Measurements from ENCODE around the gene PADI4. TPM values are rescaled to one million over a fixed set of nuclear protein-coding genes. Genes with fewer than 3 reads are reported as not detected.

Gene PADI4
- total RNA-seq, 1 experiment from 2014 or later: not detected

DNA sequence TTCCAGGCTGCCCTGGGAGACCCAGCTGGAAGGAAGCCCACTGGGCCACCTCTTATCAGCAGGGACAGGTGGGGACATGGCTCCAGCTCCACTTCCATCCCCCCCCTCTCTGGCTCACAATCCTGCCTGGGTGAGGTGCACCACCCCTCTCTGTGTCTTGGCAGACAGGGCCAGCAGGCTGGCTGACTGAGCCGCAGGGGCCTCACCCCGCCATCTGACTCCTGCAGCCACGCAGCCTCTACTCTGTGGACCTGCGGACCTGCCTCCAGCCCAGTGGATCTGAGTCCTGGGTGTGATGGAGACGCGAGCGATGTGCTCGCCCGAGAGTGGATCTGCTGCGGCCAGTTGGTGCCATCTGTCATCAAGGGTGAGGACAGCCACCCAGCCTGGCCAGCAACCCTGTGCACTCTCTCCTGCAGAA lies 101.4 kb downstream of the PADI4 start:
- Histone ChIP-seq H3K27ac (ENCODE audit: low read length) (no peak overlapping the region), H3K36me3 (ENCODE audit: control insufficient read depth, insufficient read depth, low read length) (peaks cover 17% of the 10 kb centered on the region), H3K9me3 (ENCODE audit: control insufficient read depth, insufficient read depth, low read depth, low read length) (no peaks in the 10 kb centered on the region), H3K4me1 (ENCODE audit: control insufficient read depth, insufficient read depth, low read length) (peaks cover 14% of the 10 kb centered on the region), H3K4me3 (ENCODE audit: low read depth in 2 of 2, low read length in 2 of 2) (no peak overlapping the region), H3K27me3 (ENCODE audit: control insufficient read depth, insufficient read depth, low read length) (no peaks in the 10 kb centered on the region)
- TF ChIP-seq TCF7L2 (IDR thresholded peaks at IDR 0.05; ENCODE audit: low read depth, low read length) (no peak), SIN3A (IDR thresholded peaks at IDR 0.05; ENCODE audit: borderline replicate concordance, insufficient read depth, low read depth, low read length) (no peak), POLR2AphosphoS5 (IDR thresholded peaks at IDR 0.05; ENCODE audit: low read depth, low read length) (no peak)
- TF ChIP-seq, protein P1, sequence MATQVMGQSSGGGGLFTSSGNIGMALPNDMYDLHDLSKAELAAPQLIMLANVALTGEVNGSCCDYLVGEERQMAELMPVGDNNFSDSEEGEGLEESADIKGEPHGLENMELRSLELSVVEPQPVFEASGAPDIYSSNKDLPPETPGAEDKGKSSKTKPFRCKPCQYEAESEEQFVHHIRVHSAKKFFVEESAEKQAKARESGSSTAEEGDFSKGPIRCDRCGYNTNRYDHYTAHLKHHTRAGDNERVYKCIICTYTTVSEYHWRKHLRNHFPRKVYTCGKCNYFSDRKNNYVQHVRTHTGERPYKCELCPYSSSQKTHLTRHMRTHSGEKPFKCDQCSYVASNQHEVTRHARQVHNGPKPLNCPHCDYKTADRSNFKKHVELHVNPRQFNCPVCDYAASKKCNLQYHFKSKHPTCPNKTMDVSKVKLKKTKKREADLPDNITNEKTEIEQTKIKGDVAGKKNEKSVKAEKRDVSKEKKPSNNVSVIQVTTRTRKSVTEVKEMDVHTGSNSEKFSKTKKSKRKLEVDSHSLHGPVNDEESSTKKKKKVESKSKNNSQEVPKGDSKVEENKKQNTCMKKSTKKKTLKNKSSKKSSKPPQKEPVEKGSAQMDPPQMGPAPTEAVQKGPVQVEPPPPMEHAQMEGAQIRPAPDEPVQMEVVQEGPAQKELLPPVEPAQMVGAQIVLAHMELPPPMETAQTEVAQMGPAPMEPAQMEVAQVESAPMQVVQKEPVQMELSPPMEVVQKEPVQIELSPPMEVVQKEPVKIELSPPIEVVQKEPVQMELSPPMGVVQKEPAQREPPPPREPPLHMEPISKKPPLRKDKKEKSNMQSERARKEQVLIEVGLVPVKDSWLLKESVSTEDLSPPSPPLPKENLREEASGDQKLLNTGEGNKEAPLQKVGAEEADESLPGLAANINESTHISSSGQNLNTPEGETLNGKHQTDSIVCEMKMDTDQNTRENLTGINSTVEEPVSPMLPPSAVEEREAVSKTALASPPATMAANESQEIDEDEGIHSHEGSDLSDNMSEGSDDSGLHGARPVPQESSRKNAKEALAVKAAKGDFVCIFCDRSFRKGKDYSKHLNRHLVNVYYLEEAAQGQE (IDR thresholded peaks at IDR 0.05; ENCODE audit: insufficient read depth in 1 of 2, low read depth in 2 of 2, low read length in 1 of 2): no peak
- TF ChIP-seq, protein P2, sequence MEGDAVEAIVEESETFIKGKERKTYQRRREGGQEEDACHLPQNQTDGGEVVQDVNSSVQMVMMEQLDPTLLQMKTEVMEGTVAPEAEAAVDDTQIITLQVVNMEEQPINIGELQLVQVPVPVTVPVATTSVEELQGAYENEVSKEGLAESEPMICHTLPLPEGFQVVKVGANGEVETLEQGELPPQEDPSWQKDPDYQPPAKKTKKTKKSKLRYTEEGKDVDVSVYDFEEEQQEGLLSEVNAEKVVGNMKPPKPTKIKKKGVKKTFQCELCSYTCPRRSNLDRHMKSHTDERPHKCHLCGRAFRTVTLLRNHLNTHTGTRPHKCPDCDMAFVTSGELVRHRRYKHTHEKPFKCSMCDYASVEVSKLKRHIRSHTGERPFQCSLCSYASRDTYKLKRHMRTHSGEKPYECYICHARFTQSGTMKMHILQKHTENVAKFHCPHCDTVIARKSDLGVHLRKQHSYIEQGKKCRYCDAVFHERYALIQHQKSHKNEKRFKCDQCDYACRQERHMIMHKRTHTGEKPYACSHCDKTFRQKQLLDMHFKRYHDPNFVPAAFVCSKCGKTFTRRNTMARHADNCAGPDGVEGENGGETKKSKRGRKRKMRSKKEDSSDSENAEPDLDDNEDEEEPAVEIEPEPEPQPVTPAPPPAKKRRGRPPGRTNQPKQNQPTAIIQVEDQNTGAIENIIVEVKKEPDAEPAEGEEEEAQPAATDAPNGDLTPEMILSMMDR (IDR thresholded peaks at IDR 0.05): no peak
- CTCF ChIA-PET: no interaction called here
- intact Hi-C loops (cut with micrococcal nuclease; ENCODE audit: unreplicated experiment): loop anchor here (5.0 to 10.0 kb wide), 3 partner anchors 175 to 352 kb away; no protein-coding TSS in a partner anchor
- POLR2A ChIA-PET: interaction anchor here (0.6 kb wide), 1 partner anchor 27 kb away, joined by 4 read pairs; no protein-coding TSS in a partner anchor
- in situ Hi-C loops (cut with HindIII; ENCODE audit: low pct_unique_long_range_greater_than_20kb, low sequenced_read_pairs): no loop called here
- DNase-seq (ENCODE audit: low read depth, low spot score): no peak
- ATAC-seq: no peak
- BruUV-seq (replicated peaks): no TSS peak

DNA sequence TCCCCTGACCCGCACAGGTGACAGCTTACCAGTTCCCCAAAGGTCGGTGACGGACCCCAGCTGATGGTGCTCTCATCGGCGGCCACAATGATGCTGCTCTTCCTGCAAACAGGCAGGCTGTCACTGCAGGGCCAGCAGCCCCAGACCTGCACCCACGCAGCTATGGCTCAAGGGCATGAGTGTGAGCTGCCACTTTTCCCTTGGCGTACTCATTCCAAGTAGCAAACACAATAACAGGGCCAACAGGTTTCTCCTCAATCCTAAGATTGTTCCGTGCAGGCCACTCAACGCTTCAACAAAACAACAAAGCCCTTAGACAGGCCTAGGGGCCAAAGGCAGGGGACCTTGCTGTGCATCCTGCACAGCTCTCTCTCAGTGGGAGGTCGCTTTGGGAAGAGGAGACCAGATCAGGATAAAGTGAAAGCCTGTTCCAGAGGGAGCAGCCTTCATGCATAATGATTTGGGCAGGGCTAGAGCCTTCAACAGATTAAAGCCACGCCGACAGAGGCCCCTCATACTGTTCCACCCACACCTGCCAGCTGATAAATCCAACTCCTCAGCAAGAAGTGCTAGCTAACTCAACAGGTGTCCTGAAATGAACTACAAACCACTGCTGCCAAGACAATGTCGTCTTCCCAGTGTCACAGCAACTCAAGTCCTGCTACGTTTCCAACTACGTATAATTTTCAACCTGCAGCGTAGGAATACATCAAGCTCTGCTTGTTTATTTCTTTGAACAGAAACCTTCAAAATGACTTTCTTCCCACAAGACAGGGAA lies 104.3 kb downstream of the PADI4 start:
- POLR2A ChIA-PET: no interaction called here
- CTCF ChIA-PET: no interaction called here
- BruUV-seq (replicated peaks): no TSS peak
- H3K36me3 ChIP-seq (ENCODE audit: control insufficient read depth, insufficient read depth, low read length): peaks cover 27% of the 10 kb centered on the region
- no peaks in the 10 kb centered on the region for H3K9me3 ChIP-seq (ENCODE audit: control insufficient read depth, insufficient read depth, low read depth, low read length)
- ATAC-seq: no peak
- H3K4me1 ChIP-seq (ENCODE audit: control insufficient read depth, insufficient read depth, low read length): peaks cover under 1% of the 10 kb centered on the region; the same call in 1 of the 2 replicates
- TF ChIP-seq, protein P2 (IDR thresholded peaks at IDR 0.05): no peak
- TF ChIP-seq, protein P1 (IDR thresholded peaks at IDR 0.05; ENCODE audit: insufficient read depth in 1 of 2, low read depth in 2 of 2, low read length in 1 of 2): no peak
- no peak for TF ChIP-seq TCF7L2 (IDR thresholded peaks at IDR 0.05; ENCODE audit: low read depth, low read length)
- H3K27ac ChIP-seq (ENCODE audit: low read length): no peak overlapping the region
- in situ Hi-C loops (cut with HindIII; ENCODE audit: low pct_unique_long_range_greater_than_20kb, low sequenced_read_pairs) (no loop called here), intact Hi-C loops (cut with micrococcal nuclease; ENCODE audit: unreplicated experiment) (no loop called here)
- H3K27me3 ChIP-seq (ENCODE audit: control insufficient read depth, insufficient read depth, low read length): no peaks in the 10 kb centered on the region
- no peak overlapping the region for H3K4me3 ChIP-seq (ENCODE audit: low read depth in 2 of 2, low read length in 2 of 2)
- no peak for DNase-seq (ENCODE audit: low read depth, low spot score)

All from Panc1 (cell line).